Uterus (tissue), 4 donors: ENCODE data around the gene OTOA. TPM values are rescaled to one million over a fixed set of nuclear protein-coding genes. Genes with fewer than 3 reads are reported as not detected.
"Not testable (repeated sequence)": the region's sequence is repeated elsewhere in the genome, so short reads cannot be mapped to it uniquely, and the experiment has no call there.

ENCODE experiments used
- DNase-seq, 2 donors: peaks; one replicate each; pipeline ENCODE4 v3.0.0-alpha.2; 2019 to 2020
- H3K27ac ChIP-seq, 2 donors: fragments of 200-600 bp; sonication (generic); 1 replicate in 1 of 2; 2 replicates in 1 of 2; pipeline ENCODE4 v1.5.1; 2016 to 2018
- H3K27me3 ChIP-seq, 2 donors: fragments of 200-600 bp; sonication (generic); one replicate each; pipeline ENCODE4 v1.5.1; 2018 to 2019; ENCODE audit warnings: control low read depth in 1 of 2
- H3K36me3 ChIP-seq, 2 donors: fragments of 200-600 bp; sonication (generic); one replicate each; pipeline ENCODE4 v1.5.1; 2019; ENCODE audit warnings: control low read depth in 1 of 2
- H3K4me1 ChIP-seq, 2 donors: fragments of 200-600 bp; sonication (generic); one replicate each; pipeline ENCODE4 v1.5.1; 2018 to 2019; ENCODE audit warnings: control low read depth in 1 of 2
- H3K4me3 ChIP-seq, 2 donors: fragments of 200-600 bp; sonication (generic); 1 replicate in 1 of 2; 2 replicates in 1 of 2; pipeline ENCODE4 v1.5.1; 2018 to 2019; ENCODE audit warnings: mild to moderate bottlenecking in 1 of 2
- H3K9me3 ChIP-seq, 2 donors: fragments of 200-600 bp; sonication (generic); one replicate each; pipeline ENCODE4 v1.5.1; 2019; ENCODE audit warnings: control low read depth in 1 of 2
- CTCF ChIP-seq, 4 experiments: fragments of 200-600 bp in 2 of 4; fragments of 450-650 bp in 2 of 4; sonication (generic) in 2 of 4; IDR thresholded peaks; one replicate each; pipeline ENCODE4 v1.5.1; 2016 to 2019; ENCODE audit warnings: antibody characterized with exemption in 4 of 4, mild to moderate bottlenecking in 2 of 4, moderate library complexity in 1 of 4
- POLR2A ChIP-seq, 2 donors: fragments of 450-650 bp; IDR thresholded peaks; one replicate each; pipeline ENCODE4 v1.6.1; 2016; ENCODE audit warnings: antibody characterized with exemption in 2 of 2, mild to moderate bottlenecking in 1 of 2, moderate library complexity in 1 of 2
- intact Hi-C: fragments of 100-400 bp; cut with DNase I; formaldehyde crosslinking; loops from one replicate; pipeline ENCODE4 v1.15.1; 2023; ENCODE audit warnings: low total_unique reads
- total RNA-seq, 4 donors: library from RNA; depleted of rRNA in 3 of 4; stranded (reverse); fragments of >200 nt in 3 of 4; gene quantifications; one replicate each; pipeline versions ENCODE4 v1.1.0 to v1.2.4, GENCODE V29; 2014 to 2023
- donor health status: DM: yes; HTN: yes; CAD: no.

The OTOA gene
- total RNA-seq, 4 donors from 2014 or later = 0.21 to 0.28 TPM; not detected in 2

DNA sequence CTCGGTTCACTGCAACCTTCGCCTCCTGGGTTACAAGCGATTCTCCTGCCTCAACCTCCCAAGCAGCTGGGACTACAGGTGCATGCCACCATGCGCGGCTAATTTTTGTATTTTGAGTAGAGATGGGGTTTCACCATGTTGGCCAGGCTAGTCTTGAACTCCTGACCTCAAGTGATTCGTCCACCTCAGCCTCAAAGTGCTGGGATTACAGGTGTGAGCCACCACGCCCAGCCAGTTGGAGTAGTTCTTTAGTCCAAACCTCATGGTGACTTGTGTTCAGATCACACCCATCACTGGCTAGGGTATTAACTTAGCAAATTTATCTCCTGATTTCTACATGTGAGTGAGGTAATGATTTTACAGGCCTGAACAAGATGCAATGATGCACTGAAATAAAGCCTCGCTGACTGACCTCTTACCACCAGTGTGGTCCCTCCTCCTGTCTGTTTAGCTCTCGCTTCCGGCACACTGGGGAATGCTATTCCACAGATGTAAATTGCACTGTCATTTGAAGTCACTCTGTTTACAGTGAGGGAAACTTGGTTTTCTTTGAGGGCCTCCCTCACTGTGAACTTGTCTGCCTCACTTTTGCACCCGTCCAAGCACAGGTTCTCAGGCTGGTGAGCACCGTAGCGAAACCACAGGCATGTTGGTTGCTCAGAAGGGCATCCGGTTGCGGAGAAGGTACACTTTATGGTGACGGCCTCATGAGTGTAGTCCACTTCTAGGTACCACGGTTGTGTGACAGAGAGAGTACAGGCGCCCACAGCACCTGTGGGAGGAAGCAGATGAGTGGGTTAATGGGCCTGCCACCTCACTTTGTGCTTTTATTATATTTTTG, 16.8 kb upstream of the OTOA start:
- H3K27me3 ChIP-seq = no peaks in the 10 kb centered on the region
- no peak for DNase-seq
- no peak overlapping the region for H3K4me3 ChIP-seq
- H3K27ac ChIP-seq = peak overlapping the region; percentile 46 to 53
- intact Hi-C loops = no loop called here
- no peaks in the 10 kb centered on the region for H3K9me3 ChIP-seq
- no peaks in the 10 kb centered on the region for H3K4me1 ChIP-seq
- TF ChIP-seq POLR2A (IDR thresholded peaks at IDR 0.05) (no peak), CTCF (IDR thresholded peaks at IDR 0.05) (no peak)
- no peaks in the 10 kb centered on the region for H3K36me3 ChIP-seq

DNA sequence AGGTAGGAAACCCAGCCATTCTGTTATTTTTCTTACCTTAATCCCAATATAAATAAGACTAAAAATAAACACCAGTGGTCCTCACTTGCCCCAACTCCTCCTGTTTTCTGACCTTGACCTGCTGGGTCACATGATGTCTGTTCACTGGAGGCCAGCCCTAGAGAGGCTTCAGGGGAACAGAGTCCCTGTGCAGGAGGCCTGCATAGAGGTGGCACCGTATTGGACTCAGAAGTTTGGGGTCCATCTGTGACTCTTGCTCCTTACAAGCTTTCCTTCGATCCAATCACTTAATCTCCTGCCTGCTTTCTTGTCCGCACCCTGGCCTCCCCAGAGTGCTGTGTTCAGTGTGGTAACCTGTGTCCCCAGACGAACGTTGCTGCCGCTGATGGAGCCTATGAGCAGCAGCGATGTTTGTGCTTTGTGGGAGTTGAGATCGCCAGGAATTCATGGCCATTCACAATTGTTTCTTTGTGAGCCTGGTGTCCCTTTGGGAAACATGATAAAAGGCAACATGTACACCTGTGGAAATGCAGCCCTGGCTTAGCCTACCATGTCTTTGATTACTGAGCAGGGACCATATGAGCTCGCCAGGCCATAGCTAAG, 16.1 kb upstream of the OTOA start:
- Histone ChIP-seq H3K9me3 (no peaks in the 10 kb centered on the region), H3K36me3 (no peaks in the 10 kb centered on the region), H3K4me1 (no peaks in the 10 kb centered on the region), H3K27me3 (no peaks in the 10 kb centered on the region), H3K27ac (no peak overlapping the region), H3K4me3 (no peak overlapping the region)
- TF ChIP-seq POLR2A (IDR thresholded peaks at IDR 0.05) (no peak), CTCF (IDR thresholded peaks at IDR 0.05) (no peak)
- no peak for DNase-seq
- intact Hi-C loops = no loop called here

GRCh38 chr16:21649826-21650406, 13.9 kb upstream of the OTOA start:
- H3K9me3 ChIP-seq, DNase-seq, H3K27me3 ChIP-seq, H3K4me3 ChIP-seq, H3K27ac ChIP-seq, intact Hi-C loops, H3K36me3 ChIP-seq, H3K4me1 ChIP-seq: not testable (repeated sequence)

- no peak overlapping the region for H3K27ac ChIP-seq
- H3K27me3 ChIP-seq = no peaks in the 10 kb centered on the region
- no peak for DNase-seq
- no peaks in the 10 kb centered on the region for H3K9me3 ChIP-seq
- H3K4me3 ChIP-seq = no peak overlapping the region
- intact Hi-C loops = no loop called here
- TF ChIP-seq POLR2A (IDR thresholded peaks at IDR 0.05) (no peak), CTCF (IDR thresholded peaks at IDR 0.05) (no peak)
- H3K36me3 ChIP-seq = no peaks in the 10 kb centered on the region
- H3K4me1 ChIP-seq = no peaks in the 10 kb centered on the region
Measured at GRCh38 chr16:21650521-21650920, 13.2 kb upstream of the OTOA start.

DNA sequence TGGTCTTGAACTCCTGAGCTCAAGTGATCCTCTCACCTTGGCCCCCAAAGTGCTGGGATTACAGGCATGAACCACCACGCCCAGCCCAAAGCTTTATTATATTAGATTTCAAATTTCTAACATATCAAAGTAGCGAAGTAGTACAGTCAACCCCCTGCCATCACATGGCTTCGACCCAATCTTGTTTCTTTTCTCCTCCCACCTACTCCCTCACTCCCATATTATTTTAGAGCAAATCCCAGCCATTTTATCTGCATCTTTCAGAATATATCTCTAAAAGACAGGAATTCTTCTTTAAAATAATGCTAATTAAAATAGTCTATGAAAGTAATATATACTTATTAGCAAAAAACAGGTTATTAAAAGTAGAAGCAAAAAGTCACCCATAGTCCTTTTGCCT, 12.3 kb upstream of the OTOA start:
- intact Hi-C loops = no loop called here
- Histone ChIP-seq H3K27ac (no peak overlapping the region), H3K27me3 (no peaks in the 10 kb centered on the region), H3K36me3 (no peaks in the 10 kb centered on the region), H3K4me1 (no peaks in the 10 kb centered on the region), H3K9me3 (no peaks in the 10 kb centered on the region), H3K4me3 (no peak overlapping the region)
- DNase-seq = no peak
- TF ChIP-seq POLR2A (IDR thresholded peaks at IDR 0.05) (no peak), CTCF (IDR thresholded peaks at IDR 0.05) (no peak)
